ENCODE results near the gene ERG28.
"Not testable (repeated sequence)": the region's sequence is repeated elsewhere in the genome, so short reads cannot be mapped to it uniquely, and the experiment has no call there.

DNA sequence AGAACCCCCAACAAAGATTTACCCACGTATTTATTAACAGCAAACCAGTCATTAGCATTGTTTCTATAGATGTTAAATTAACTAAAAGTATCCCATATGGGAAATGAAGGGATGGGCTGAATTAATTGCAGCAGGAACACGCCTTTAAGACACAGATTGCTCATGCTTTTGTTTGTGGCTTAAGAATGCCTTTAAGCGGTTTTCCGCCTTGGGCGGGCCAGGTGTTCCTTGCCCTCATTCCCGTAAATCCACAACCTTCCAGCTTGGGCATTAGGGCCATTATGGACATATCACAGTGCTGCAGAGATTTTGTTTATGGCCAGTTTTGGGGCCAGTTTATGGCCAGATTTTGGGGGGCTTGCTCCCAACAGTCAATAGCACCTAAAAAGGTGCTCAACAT, 59.6 kb downstream of the ERG28 start:
- TF ChIP-seq JUND (IDR thresholded peaks at IDR 0.05); POLR2A (IDR thresholded peaks at IDR 0.05; ENCODE audit: borderline replicate concordance, extremely low read depth, insufficient read depth, insufficient read length); RAD21 (IDR thresholded peaks at IDR 0.05; ENCODE audit: low read depth); YY1 (IDR thresholded peaks at IDR 0.05; ENCODE audit: extremely low read depth, insufficient replicate concordance, low read depth, low read length); SIN3A (IDR thresholded peaks at IDR 0.05; ENCODE audit: low read depth); MAX (IDR thresholded peaks at IDR 0.05); SP1 (IDR thresholded peaks at IDR 0.05; ENCODE audit: low read depth); EZH2 (IDR thresholded peaks at IDR 0.05); ZFX (IDR thresholded peaks at IDR 0.05): not testable (repeated sequence)
- TF ChIP-seq, protein P1, sequence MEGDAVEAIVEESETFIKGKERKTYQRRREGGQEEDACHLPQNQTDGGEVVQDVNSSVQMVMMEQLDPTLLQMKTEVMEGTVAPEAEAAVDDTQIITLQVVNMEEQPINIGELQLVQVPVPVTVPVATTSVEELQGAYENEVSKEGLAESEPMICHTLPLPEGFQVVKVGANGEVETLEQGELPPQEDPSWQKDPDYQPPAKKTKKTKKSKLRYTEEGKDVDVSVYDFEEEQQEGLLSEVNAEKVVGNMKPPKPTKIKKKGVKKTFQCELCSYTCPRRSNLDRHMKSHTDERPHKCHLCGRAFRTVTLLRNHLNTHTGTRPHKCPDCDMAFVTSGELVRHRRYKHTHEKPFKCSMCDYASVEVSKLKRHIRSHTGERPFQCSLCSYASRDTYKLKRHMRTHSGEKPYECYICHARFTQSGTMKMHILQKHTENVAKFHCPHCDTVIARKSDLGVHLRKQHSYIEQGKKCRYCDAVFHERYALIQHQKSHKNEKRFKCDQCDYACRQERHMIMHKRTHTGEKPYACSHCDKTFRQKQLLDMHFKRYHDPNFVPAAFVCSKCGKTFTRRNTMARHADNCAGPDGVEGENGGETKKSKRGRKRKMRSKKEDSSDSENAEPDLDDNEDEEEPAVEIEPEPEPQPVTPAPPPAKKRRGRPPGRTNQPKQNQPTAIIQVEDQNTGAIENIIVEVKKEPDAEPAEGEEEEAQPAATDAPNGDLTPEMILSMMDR (IDR thresholded peaks at IDR 0.05 in 2 of 3, conservative IDR thresholded peaks at IDR 0.05 in 1 of 3; ENCODE audit: borderline replicate concordance in 1 of 3, insufficient read depth in 1 of 3, low read depth in 2 of 3, low read length in 2 of 3), result not testable (repeated sequence)
- TF ChIP-seq, protein P2, sequence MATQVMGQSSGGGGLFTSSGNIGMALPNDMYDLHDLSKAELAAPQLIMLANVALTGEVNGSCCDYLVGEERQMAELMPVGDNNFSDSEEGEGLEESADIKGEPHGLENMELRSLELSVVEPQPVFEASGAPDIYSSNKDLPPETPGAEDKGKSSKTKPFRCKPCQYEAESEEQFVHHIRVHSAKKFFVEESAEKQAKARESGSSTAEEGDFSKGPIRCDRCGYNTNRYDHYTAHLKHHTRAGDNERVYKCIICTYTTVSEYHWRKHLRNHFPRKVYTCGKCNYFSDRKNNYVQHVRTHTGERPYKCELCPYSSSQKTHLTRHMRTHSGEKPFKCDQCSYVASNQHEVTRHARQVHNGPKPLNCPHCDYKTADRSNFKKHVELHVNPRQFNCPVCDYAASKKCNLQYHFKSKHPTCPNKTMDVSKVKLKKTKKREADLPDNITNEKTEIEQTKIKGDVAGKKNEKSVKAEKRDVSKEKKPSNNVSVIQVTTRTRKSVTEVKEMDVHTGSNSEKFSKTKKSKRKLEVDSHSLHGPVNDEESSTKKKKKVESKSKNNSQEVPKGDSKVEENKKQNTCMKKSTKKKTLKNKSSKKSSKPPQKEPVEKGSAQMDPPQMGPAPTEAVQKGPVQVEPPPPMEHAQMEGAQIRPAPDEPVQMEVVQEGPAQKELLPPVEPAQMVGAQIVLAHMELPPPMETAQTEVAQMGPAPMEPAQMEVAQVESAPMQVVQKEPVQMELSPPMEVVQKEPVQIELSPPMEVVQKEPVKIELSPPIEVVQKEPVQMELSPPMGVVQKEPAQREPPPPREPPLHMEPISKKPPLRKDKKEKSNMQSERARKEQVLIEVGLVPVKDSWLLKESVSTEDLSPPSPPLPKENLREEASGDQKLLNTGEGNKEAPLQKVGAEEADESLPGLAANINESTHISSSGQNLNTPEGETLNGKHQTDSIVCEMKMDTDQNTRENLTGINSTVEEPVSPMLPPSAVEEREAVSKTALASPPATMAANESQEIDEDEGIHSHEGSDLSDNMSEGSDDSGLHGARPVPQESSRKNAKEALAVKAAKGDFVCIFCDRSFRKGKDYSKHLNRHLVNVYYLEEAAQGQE (IDR thresholded peaks at IDR 0.05; ENCODE audit: low read depth), result not testable (repeated sequence)
